Measurements from ENCODE around the gene TMEM132D.

The TMEM132D gene

DNA sequence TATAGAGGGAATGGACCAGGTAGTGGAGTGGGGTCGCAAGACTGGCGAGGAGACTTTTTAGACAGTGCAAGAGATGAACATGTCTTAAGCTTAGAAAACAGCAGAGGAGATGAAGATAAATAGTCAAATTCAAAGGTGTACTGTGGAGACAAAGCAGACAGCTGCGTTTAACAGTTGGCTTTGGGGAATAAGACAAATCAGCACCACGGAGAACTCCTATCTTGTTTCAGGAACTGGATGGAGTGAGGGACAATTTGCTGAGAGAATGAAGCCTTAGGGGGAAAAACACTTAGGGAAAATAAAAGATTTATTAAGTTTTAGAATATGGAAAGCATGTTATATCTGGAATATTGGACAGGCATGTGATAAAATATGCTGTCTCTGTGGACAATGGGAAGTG is 591.8 kb downstream of the TMEM132D start:
- peaks cover 5% of the 10 kb centered on the region for H3K9me3 Mint-ChIP-seq
- peaks cover 3% of the 10 kb centered on the region for H3K27me3 Mint-ChIP-seq (ENCODE audit: low read depth, poor library complexity)
- H3K27ac Mint-ChIP-seq: no peak overlapping the region
- DNase-seq: no peak
- H3K4me1 Mint-ChIP-seq: no peaks in the 10 kb centered on the region
- no peak overlapping the region for H3K4me3 Mint-ChIP-seq
- TF ChIP-seq, protein P1, sequence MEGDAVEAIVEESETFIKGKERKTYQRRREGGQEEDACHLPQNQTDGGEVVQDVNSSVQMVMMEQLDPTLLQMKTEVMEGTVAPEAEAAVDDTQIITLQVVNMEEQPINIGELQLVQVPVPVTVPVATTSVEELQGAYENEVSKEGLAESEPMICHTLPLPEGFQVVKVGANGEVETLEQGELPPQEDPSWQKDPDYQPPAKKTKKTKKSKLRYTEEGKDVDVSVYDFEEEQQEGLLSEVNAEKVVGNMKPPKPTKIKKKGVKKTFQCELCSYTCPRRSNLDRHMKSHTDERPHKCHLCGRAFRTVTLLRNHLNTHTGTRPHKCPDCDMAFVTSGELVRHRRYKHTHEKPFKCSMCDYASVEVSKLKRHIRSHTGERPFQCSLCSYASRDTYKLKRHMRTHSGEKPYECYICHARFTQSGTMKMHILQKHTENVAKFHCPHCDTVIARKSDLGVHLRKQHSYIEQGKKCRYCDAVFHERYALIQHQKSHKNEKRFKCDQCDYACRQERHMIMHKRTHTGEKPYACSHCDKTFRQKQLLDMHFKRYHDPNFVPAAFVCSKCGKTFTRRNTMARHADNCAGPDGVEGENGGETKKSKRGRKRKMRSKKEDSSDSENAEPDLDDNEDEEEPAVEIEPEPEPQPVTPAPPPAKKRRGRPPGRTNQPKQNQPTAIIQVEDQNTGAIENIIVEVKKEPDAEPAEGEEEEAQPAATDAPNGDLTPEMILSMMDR (IDR thresholded peaks at IDR 0.05): no peak
- H3K36me3 Mint-ChIP-seq (ENCODE audit: low read depth): no peaks in the 10 kb centered on the region

DNA sequence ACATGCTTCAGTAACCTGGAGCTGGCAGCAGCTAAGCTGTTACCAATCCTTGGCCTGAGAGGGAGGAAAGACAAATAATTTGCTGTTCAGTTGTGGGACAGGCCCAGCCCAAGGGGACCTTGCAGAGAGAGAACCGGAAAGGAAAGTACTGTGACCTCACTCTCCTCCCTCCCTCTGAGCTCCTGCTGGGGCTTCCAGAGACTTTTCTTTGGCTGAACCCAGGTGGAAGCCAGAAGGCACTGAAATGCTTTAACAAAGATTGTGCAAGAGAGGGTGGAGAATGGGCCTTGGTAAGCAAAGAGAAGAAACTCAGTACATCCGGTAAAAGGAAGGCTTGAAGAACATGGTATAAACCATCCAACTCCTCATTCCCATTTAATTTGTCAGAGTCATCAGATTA is 593.5 kb downstream of the TMEM132D start:
- TF ChIP-seq, protein P1 (IDR thresholded peaks at IDR 0.05): no peak
- H3K27me3 Mint-ChIP-seq (ENCODE audit: low read depth, poor library complexity): no peaks in the 10 kb centered on the region
- H3K36me3 Mint-ChIP-seq (ENCODE audit: low read depth): no peaks in the 10 kb centered on the region
- H3K9me3 Mint-ChIP-seq: peaks cover 5% of the 10 kb centered on the region
- no peak overlapping the region for H3K27ac Mint-ChIP-seq
- DNase-seq: no peak
- no peaks in the 10 kb centered on the region for H3K4me1 Mint-ChIP-seq
- no peak overlapping the region for H3K4me3 Mint-ChIP-seq

DNA sequence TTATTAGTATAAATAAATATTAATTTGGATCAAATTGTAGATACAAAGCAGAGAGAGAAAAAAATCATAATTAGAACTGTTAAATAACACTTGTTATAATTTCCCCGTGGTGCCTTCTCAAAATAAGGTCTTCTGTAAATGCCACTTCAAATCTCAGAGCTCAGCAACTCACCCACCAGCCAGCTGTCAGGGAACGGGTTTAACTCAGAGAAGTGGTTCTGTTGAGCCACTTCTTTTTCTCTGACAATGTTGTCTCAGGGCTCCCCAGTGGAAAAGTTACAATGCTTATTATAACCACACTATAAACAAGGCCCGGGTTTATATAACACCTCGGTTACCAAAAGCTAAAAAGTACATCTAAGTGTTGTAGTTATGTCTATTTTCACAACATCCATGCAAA is 598.0 kb downstream of the TMEM132D start:
- DNase-seq: no peak
- Mint-ChIP-seq H3K36me3 (ENCODE audit: low read depth) (no peaks in the 10 kb centered on the region), H3K4me1 (no peaks in the 10 kb centered on the region), H3K9me3 (no peaks in the 10 kb centered on the region), H3K27ac (no peak overlapping the region), H3K27me3 (ENCODE audit: low read depth, poor library complexity) (peaks cover under 1% of the 10 kb centered on the region), H3K4me3 (no peak overlapping the region)
- TF ChIP-seq, protein P1 (IDR thresholded peaks at IDR 0.05): no peak

DNA sequence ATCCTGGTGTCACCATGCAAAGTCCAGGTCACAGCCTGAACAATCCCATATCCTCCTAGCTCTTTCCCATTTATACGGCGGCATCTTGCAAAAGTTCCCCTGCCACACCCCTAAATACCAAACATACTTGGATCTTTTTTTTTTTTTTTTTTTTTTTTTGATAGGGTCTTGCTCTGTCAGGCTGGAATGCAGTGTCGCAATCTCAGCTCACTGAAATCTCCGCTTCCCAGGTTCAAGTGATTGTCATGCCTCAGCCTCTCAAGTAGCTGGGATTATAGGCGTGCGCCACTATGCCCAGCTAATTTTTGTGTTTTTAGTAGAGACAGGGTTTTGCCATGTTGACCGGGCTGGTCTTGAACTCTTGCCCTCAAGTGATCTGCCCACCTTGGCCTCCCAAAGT is 599.3 kb downstream of the TMEM132D start:
- Mint-ChIP-seq H3K27me3 (ENCODE audit: low read depth, poor library complexity) (peaks cover 3% of the 10 kb centered on the region), H3K36me3 (ENCODE audit: low read depth) (no peaks in the 10 kb centered on the region)

DNA sequence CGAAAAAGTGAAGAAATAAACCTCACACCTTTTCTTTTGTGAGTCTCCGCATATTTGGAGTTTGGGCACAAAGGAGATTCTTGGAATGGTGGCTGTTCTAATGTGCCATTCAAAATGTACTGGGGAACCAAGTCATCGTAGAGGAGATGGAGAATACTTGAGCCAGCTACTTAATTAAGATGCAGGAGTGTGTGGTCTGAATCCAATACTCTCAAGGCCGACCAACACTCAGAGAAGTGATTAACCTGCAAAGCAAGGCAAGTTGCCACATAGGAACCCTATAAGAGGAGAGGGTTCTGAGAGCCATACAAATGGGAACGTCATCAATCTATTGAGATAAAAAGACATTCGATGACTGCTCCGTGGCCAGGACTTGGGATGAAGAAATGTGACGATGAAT is 603.8 kb downstream of the TMEM132D start:
- H3K9me3 Mint-ChIP-seq: no peaks in the 10 kb centered on the region

More for the DNA sequence above, 599.3 kb downstream of the TMEM132D start:
- DNase-seq: no peak
- TF ChIP-seq, protein P1 (IDR thresholded peaks at IDR 0.05): no peak
- H3K27ac Mint-ChIP-seq: no peak overlapping the region
- H3K4me3 Mint-ChIP-seq: no peak overlapping the region
- H3K4me1 Mint-ChIP-seq: no peaks in the 10 kb centered on the region
- H3K9me3 Mint-ChIP-seq: no peaks in the 10 kb centered on the region

DNA sequence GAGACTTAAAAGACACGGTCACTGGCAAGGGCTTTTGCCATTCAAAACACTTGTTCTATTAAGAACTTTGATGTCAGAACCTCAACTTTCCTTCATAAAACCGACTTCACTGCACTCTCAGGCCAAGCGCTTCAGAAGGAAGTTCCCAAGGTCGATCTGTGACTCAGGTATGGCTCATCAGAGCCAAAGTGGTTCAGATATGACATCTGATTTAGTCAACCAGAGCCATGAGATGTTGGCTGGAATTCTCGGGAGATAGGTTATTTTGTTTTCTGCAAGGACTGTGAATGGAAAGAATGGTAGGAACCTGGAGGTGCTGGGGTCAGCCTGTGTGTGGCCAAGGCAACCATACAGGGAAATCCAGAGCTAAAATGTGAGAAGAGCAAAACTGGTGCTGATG is 604.9 kb downstream of the TMEM132D start:
- Mint-ChIP-seq H3K27me3 (ENCODE audit: low read depth, poor library complexity) (peaks cover 6% of the 10 kb centered on the region), H3K4me1 (no peaks in the 10 kb centered on the region), H3K36me3 (ENCODE audit: low read depth) (no peaks in the 10 kb centered on the region), H3K9me3 (no peaks in the 10 kb centered on the region), H3K27ac (no peak overlapping the region), H3K4me3 (no peak overlapping the region)
- DNase-seq: no peak
- TF ChIP-seq, protein P1 (IDR thresholded peaks at IDR 0.05): no peak

More for the DNA sequence above, 603.8 kb downstream of the TMEM132D start:
- peaks cover 3% of the 10 kb centered on the region for H3K27me3 Mint-ChIP-seq (ENCODE audit: low read depth, poor library complexity)
- no peaks in the 10 kb centered on the region for H3K4me1 Mint-ChIP-seq
- no peaks in the 10 kb centered on the region for H3K36me3 Mint-ChIP-seq (ENCODE audit: low read depth)
- H3K4me3 Mint-ChIP-seq: no peak overlapping the region
- TF ChIP-seq, protein P1 (IDR thresholded peaks at IDR 0.05): no peak
- no peak overlapping the region for H3K27ac Mint-ChIP-seq
- no peak for DNase-seq

All from nephron progenitor cell (in vitro differentiated cells).